Testis (tissue), 3 donors: ENCODE data around the gene ARHGAP19. TPM values are rescaled to one million over a fixed set of nuclear protein-coding genes. Genes with fewer than 3 reads are reported as not detected.

ENCODE experiments used
- DNase-seq: peaks from one replicate; pipeline ENCODE4 v3.0.0-alpha.2; 2019
- H3K27ac ChIP-seq, 2 donors: fragments of 200-600 bp; sonication (generic); one replicate each; pipeline ENCODE4 v1.5.1; 2019
- H3K27me3 ChIP-seq: fragments of 200-600 bp; sonication (generic); one replicate; pipeline ENCODE4 v1.5.1; 2019
- H3K36me3 ChIP-seq: fragments of 200-600 bp; sonication (generic); one replicate; pipeline ENCODE4 v1.5.1; 2017; ENCODE audit warnings: low read depth; ENCODE audit errors: missing control alignments
- H3K4me1 ChIP-seq: fragments of 200-600 bp; sonication (generic); one replicate; pipeline ENCODE4 v1.5.1; 2019
- H3K4me3 ChIP-seq, 2 donors: fragments of 200-600 bp; sonication (generic); one replicate each; pipeline ENCODE4 v1.5.1; 2017 to 2019
- H3K9me3 ChIP-seq: fragments of 200-600 bp; sonication (generic); one replicate; pipeline ENCODE4 v1.5.1; 2017
- CTCF ChIP-seq, 3 experiments: fragments of 450-650 bp in 2 of 3; fragments of 200-600 bp in 1 of 3; sonication (generic) in 1 of 3; IDR thresholded peaks; one replicate each; pipeline ENCODE4 v1.5.1; 2016 to 2019; ENCODE audit warnings: antibody characterized with exemption in 3 of 3, mild to moderate bottlenecking in 2 of 3, moderate library complexity in 1 of 3
- POLR2A ChIP-seq: fragments of 450-650 bp; IDR thresholded peaks from one replicate; pipeline ENCODE4 v1.6.1; 2017; ENCODE audit warnings: antibody characterized with exemption, mild to moderate bottlenecking, moderate library complexity
- WGBS, 2 donors: methylation state at CpG; one replicate each; pipeline ENCODE4 v1.1.5; 2018; 5-methylcytosine and 5-hydroxymethylcytosine counted together
- intact Hi-C: fragments of 100-400 bp; cut with DNase I; formaldehyde crosslinking; loops from one replicate; pipeline ENCODE4 v1.15.1; 2023; ENCODE audit warnings: low total_unique reads
- polyA plus RNA-seq: library from polyadenylated mRNA; stranded (reverse); fragments of 350-450 nt; fragmentation: Illumina TruSeq; extraction: RNeasy Lipid Tissue Mini Kit (QIAGEN cat#74804); gene quantifications from one replicate; pipeline ENCODE4 v1.2.3, GENCODE V29; 2014; ENCODE audit warnings: low read depth, low replicate concordance; ENCODE audit not compliant: insufficient read depth
- total RNA-seq, 2 donors: library from RNA; depleted of rRNA; stranded (reverse); fragments of >200 nt; gene quantifications; one replicate each; pipeline ENCODE4 v1.2.3, GENCODE V29; 2016

The ARHGAP19 gene
- total and polyA plus RNA-seq, 3 donors from 2014 or later: 40.5 to 54.6 (median 50.0) TPM

DNA sequence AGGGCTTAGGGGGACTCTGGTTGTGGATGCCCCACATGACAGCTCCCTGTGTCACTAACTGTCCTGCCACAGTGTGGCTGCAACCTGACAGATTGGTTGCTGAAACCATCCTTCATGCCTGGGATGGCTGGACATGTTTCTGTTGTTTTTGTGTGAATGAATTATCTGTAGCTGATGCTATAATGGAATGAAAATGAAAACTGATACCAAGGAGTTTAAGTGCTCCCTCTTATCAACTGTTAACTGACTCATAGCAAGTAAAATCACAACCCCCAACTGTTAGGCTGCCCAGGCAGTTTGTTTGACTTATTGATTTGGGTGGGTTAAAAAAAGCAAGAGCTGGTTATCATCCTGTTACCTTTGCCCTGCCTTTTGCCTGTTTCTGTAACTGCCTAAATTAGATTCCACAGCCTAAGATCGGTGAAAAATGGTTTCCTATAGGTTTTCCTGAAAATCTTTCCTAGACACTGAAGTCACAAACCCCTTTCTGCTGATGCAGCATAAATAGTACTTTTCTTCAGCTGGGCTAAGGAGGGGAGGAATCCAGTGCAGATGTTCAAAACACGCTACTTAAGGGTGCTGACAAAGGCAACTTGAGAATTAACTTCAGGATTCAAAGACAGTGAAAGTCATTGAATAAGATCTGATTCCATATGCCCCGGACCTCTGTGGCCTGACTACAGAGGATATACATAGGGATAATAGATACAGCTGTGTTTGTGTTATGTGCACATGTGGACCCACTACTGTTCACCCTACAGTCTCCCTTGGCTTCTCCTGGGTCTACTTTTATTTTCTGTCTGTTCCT lies 36.4 kb upstream of the ARHGAP19 start:
- Histone ChIP-seq H3K27ac (no peak overlapping the region), H3K4me3 (no peak overlapping the region), H3K27me3 (no peaks in the 10 kb centered on the region), H3K9me3 (no peaks in the 10 kb centered on the region), H3K36me3 (no peaks in the 10 kb centered on the region), H3K4me1 (peaks cover 21% of the 10 kb centered on the region)
- 87 to 92% methylated on average over 3 of the region's 3 CpGs for WGBS, 2 donors
- DNase-seq: no peak
- TF ChIP-seq POLR2A (no peak), CTCF (IDR thresholded peaks at IDR 0.05) (no peak)
- intact Hi-C loops: no loop called here

- Histone ChIP-seq H3K9me3 (no peaks in the 10 kb centered on the region), H3K4me3 (no peak overlapping the region), H3K36me3 (no peaks in the 10 kb centered on the region), H3K27ac (no peak overlapping the region), H3K4me1 (peaks cover 21% of the 10 kb centered on the region), H3K27me3 (no peaks in the 10 kb centered on the region)
- no peak for TF ChIP-seq CTCF (IDR thresholded peaks at IDR 0.05)
- no peak for TF ChIP-seq POLR2A
- intact Hi-C loops: no loop called here
- 77 to 83% methylated on average over 7 of the region's 7 CpGs for WGBS, 2 donors
- DNase-seq: no peak
Observed at GRCh38 chr10:97327348-97328294, 35.2 kb upstream of the ARHGAP19 start.

DNA sequence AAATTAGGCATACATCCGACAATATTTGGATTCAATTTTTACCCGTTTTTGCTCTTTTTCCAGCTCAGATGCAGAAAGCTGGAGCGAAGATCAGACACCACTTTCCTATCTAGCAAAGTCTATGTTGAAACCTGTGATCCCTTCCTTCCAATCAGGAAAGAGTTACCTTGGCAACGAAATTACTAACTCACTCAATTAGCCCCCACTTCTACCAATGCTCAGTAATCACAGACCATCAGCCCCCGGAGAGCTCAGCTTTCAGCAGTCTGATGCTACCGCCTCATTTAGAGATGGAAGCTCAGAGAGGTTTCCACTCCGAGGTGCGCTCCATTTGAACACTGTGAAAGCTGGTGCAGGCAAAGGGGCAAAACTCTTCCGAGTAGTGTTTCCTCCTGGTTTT lies 33.3 kb upstream of the ARHGAP19 start:
- intact Hi-C loops: no loop called here
- DNase-seq: no peak
- peaks cover 10% of the 10 kb centered on the region for H3K4me1 ChIP-seq
- no peak for TF ChIP-seq CTCF (IDR thresholded peaks at IDR 0.05)
- TF ChIP-seq POLR2A: no peak
- no peaks in the 10 kb centered on the region for H3K9me3 ChIP-seq
- 77 to 82% methylated on average over 9 of the region's 9 CpGs for WGBS, 2 donors
- no peaks in the 10 kb centered on the region for H3K27me3 ChIP-seq
- H3K4me3 ChIP-seq: no peak overlapping the region
- no peak overlapping the region for H3K27ac ChIP-seq
- H3K36me3 ChIP-seq: no peaks in the 10 kb centered on the region

- intact Hi-C loops: no loop called here
- WGBS, 2 donors: 67 to 90% methylated on average over 4 of the region's 4 CpGs
- TF ChIP-seq POLR2A: no peak
- no peak for TF ChIP-seq CTCF (IDR thresholded peaks at IDR 0.05)
Observed at GRCh38 chr10:97323501-97323900, 31.1 kb upstream of the ARHGAP19 start.

More at GRCh38 chr10:97323501-97323900, 31.1 kb upstream of the ARHGAP19 start:
- Histone ChIP-seq H3K4me1 (peaks cover 13% of the 10 kb centered on the region), H3K9me3 (no peaks in the 10 kb centered on the region), H3K27me3 (no peaks in the 10 kb centered on the region), H3K4me3 (no peak overlapping the region), H3K36me3 (no peaks in the 10 kb centered on the region), H3K27ac (no peak overlapping the region)
- DNase-seq: no peak
